Measurements from ENCODE around the gene CYP27A1.
"Not testable (repeated sequence)": the region's sequence is repeated elsewhere in the genome, so short reads cannot be mapped to it uniquely, and the experiment has no call there.

DNA sequence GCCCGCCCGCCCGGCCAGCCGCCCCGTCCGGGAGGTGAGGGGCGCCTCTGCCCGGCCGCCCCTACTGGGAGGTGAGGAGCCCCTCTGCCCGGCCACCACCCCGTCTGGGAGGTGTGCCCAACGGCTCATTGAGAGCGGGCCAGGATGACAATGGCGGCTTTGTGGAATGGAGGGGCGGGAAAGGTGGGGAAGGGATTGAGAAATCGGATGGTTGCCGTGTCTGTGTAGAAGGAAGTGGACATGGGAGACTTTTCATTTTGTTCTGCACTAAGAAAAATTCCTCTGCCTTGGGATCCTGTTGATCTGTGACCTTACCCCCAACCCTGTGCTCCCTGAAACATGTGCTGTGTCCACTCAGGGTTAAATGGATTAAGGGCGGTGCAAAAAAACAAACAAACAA is 65.0 kb downstream of the CYP27A1 start:
- not testable (repeated sequence) for TF ChIP-seq SP1 (IDR thresholded peaks at IDR 0.05); HDGF (IDR thresholded peaks at IDR 0.05; ENCODE audit: borderline replicate concordance)
- TF ChIP-seq, protein P1, sequence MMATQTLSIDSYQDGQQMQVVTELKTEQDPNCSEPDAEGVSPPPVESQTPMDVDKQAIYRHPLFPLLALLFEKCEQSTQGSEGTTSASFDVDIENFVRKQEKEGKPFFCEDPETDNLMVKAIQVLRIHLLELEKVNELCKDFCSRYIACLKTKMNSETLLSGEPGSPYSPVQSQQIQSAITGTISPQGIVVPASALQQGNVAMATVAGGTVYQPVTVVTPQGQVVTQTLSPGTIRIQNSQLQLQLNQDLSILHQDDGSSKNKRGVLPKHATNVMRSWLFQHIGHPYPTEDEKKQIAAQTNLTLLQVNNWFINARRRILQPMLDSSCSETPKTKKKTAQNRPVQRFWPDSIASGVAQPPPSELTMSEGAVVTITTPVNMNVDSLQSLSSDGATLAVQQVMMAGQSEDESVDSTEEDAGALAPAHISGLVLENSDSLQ (IDR thresholded peaks at IDR 0.05), result not testable (repeated sequence)

Data from HEK293T (cell line).